ENCODE data around the gene NEMF. TPM values are rescaled to one million over a fixed set of nuclear protein-coding genes. Genes with fewer than 3 reads are reported as not detected.
"Not testable (repeated sequence)": the region's sequence is repeated elsewhere in the genome, so short reads cannot be mapped to it uniquely, and the experiment has no call there.

NEMF gene
- total RNA-seq, 1 donor from 2014 or later, result 83.0 TPM

DNA sequence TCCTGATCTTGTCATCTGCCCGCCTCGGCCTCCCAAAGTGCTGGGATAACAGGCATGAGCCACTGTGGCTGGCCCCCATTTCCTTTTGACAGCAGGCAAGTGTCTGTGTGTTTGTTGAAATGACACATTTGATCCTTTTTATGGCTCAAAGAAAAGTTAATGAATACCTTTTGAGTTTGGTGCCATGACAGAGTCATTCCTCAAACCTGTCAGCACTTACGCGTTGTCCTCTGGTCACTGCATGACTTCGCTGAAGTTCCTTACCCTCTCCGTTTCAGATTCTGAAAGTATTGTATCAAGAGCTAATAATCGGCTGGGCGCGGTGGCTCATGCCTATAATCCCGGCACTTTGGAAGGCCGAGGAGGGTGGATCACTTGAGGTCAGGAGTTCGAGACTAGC is 32.4 kb downstream of the NEMF start:
- H3K27me3 Mint-ChIP-seq (ENCODE audit: insufficient read depth, low read depth), result peaks cover 5% of the 10 kb centered on the region
- H3K4me1 Mint-ChIP-seq, result peaks cover 9% of the 10 kb centered on the region
- Histone ChIP-seq H3K27ac (no peak overlapping the region), H2AFZ (replicated peaks) (no peak overlapping the region), H3K9ac (no peak overlapping the region), H3K4me3 (no peak overlapping the region), H4K20me1 (ENCODE audit: low read depth) (no peaks in the 10 kb centered on the region), H3K36me3 (peaks cover 34% of the 10 kb centered on the region), H3F3A (ENCODE audit: low read depth) (no peaks in the 10 kb centered on the region), H3K79me2 (ENCODE audit: low read depth) (no peaks in the 10 kb centered on the region), H3K4me1 (no peaks in the 10 kb centered on the region), H3K9me3 (ENCODE audit: low read depth) (no peaks in the 10 kb centered on the region), H3K4me2 (no peak overlapping the region), H3K27me3 (no peaks in the 10 kb centered on the region)
- TF ChIP-seq, protein P1, sequence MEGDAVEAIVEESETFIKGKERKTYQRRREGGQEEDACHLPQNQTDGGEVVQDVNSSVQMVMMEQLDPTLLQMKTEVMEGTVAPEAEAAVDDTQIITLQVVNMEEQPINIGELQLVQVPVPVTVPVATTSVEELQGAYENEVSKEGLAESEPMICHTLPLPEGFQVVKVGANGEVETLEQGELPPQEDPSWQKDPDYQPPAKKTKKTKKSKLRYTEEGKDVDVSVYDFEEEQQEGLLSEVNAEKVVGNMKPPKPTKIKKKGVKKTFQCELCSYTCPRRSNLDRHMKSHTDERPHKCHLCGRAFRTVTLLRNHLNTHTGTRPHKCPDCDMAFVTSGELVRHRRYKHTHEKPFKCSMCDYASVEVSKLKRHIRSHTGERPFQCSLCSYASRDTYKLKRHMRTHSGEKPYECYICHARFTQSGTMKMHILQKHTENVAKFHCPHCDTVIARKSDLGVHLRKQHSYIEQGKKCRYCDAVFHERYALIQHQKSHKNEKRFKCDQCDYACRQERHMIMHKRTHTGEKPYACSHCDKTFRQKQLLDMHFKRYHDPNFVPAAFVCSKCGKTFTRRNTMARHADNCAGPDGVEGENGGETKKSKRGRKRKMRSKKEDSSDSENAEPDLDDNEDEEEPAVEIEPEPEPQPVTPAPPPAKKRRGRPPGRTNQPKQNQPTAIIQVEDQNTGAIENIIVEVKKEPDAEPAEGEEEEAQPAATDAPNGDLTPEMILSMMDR (IDR thresholded peaks at IDR 0.05), result no peak
- no peak for TF ChIP-seq EZH2 (IDR thresholded peaks at IDR 0.05)
- TF ChIP-seq EZH2phosphoT487 (IDR thresholded peaks at IDR 0.05), result no peak
- no peak overlapping the region for H3K27ac Mint-ChIP-seq
- H3K9me3 Mint-ChIP-seq, result peaks cover 28% of the 10 kb centered on the region
- H3K4me3 Mint-ChIP-seq, result no peak overlapping the region
- H3K36me3 Mint-ChIP-seq, result peaks cover 55% of the 10 kb centered on the region
- no peak for DNase-seq (ENCODE audit: low spot score)

DNA sequence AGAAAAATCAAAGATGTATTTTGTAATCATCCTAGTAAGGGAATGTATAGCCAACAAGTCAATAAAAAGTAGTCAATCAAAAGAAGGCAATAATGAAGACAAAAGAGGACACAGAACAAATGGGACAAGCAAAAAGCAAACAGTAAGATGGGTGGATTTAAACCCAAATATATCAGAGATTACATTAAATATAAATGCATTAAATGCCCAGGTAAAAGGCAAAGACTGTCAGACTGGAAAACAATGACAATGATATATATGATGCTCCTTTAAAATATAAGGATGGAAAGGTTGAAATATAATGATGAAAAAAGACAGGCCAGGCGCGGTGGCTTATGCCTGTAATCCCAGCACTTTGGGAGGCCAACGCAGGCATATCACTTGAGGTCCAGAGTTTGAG is 35.7 kb downstream of the NEMF start:
- Histone ChIP-seq H3K9me3 (ENCODE audit: low read depth) (no peaks in the 10 kb centered on the region), H3K4me2 (no peak overlapping the region), H3K27me3 (no peaks in the 10 kb centered on the region), H4K20me1 (ENCODE audit: low read depth) (no peaks in the 10 kb centered on the region), H2AFZ (replicated peaks) (no peak overlapping the region), H3K4me1 (no peaks in the 10 kb centered on the region), H3K9ac (no peak overlapping the region), H3K79me2 (ENCODE audit: low read depth) (no peaks in the 10 kb centered on the region), H3K4me3 (no peak overlapping the region), H3F3A (ENCODE audit: low read depth) (no peaks in the 10 kb centered on the region), H3K36me3 (peaks cover 42% of the 10 kb centered on the region), H3K27ac (no peak overlapping the region)
- no peak overlapping the region for H3K27ac Mint-ChIP-seq
- H3K4me1 Mint-ChIP-seq, result peaks cover 9% of the 10 kb centered on the region
- TF ChIP-seq EZH2 (IDR thresholded peaks at IDR 0.05), result no peak
- TF ChIP-seq EZH2phosphoT487 (IDR thresholded peaks at IDR 0.05), result no peak
- TF ChIP-seq, protein P1 (IDR thresholded peaks at IDR 0.05), result no peak
- no peak for DNase-seq (ENCODE audit: low spot score)
- peaks cover 28% of the 10 kb centered on the region for H3K9me3 Mint-ChIP-seq
- H3K36me3 Mint-ChIP-seq, result peaks cover 65% of the 10 kb centered on the region
- no peak overlapping the region for H3K4me3 Mint-ChIP-seq
- H3K27me3 Mint-ChIP-seq (ENCODE audit: insufficient read depth, low read depth), result peaks cover 5% of the 10 kb centered on the region

DNA sequence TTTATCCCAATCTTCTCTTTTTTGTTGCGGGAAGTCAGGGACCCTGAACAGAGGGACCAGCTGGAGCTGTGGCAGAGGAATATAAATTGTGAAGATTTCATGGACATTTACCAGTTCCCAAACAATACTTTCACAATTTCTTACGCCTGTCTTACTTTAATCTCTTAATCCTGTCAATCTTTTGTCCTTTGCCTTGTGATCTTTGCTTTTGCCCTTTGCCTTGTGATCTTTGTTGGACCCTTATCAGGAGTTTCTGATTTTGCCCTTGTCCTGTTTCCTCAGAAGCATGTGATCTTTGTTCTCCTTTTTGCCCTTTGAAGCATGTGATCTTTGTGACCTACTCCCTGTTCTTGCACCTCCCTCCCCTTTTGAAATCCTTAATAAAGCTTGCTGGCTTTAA is 36.5 kb downstream of the NEMF start:
- not testable (repeated sequence) for H3K4me3 ChIP-seq; H3K4me1 Mint-ChIP-seq; H3K27me3 ChIP-seq; H3K27ac ChIP-seq; H3F3A ChIP-seq (ENCODE audit: low read depth); H3K9me3 ChIP-seq (ENCODE audit: low read depth); H3K9ac ChIP-seq; DNase-seq (ENCODE audit: low spot score); H3K4me2 ChIP-seq; H2AFZ ChIP-seq (replicated peaks); H3K27me3 Mint-ChIP-seq (ENCODE audit: insufficient read depth, low read depth); H3K4me1 ChIP-seq; H3K79me2 ChIP-seq (ENCODE audit: low read depth); H4K20me1 ChIP-seq (ENCODE audit: low read depth)
- peak overlapping the region; percentile 46 for H3K27ac Mint-ChIP-seq
- H3K9me3 Mint-ChIP-seq, result peaks cover 28% of the 10 kb centered on the region
- peaks cover 44% of the 10 kb centered on the region for H3K36me3 ChIP-seq
- peaks cover 69% of the 10 kb centered on the region for H3K36me3 Mint-ChIP-seq
- H3K4me3 Mint-ChIP-seq, result peak overlapping the region; percentile 7

DNA sequence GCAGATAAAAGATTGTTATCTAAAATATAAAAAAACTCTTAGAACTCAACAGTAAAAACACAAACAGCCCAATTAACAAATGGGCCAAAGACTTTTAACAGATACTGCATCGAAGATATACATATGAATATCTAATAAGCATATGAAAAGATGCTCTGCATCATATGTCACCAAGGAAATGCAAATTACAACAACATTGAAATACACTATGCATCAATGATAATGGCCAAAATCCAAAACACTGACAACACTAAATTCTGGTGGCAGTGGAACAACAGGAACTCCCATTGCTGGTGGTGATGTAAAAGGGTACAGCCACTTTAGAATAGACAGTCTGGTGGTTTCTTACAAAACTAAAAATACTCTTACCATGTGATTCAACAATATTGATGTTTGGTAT is 43.8 kb downstream of the NEMF start:
- no peak for DNase-seq (ENCODE audit: low spot score)
- Histone ChIP-seq H4K20me1 (ENCODE audit: low read depth) (no peaks in the 10 kb centered on the region), H3K79me2 (ENCODE audit: low read depth) (no peaks in the 10 kb centered on the region), H2AFZ (replicated peaks) (no peak overlapping the region), H3K27ac (no peak overlapping the region), H3K27me3 (no peaks in the 10 kb centered on the region), H3K4me1 (no peaks in the 10 kb centered on the region), H3F3A (ENCODE audit: low read depth) (no peaks in the 10 kb centered on the region), H3K4me3 (no peak overlapping the region), H3K9ac (no peak overlapping the region), H3K9me3 (ENCODE audit: low read depth) (no peaks in the 10 kb centered on the region), H3K36me3 (peaks cover 28% of the 10 kb centered on the region), H3K4me2 (no peak overlapping the region)
- no peak overlapping the region for H3K27ac Mint-ChIP-seq
- no peaks in the 10 kb centered on the region for H3K9me3 Mint-ChIP-seq
- H3K36me3 Mint-ChIP-seq, result peaks cover 35% of the 10 kb centered on the region
- no peaks in the 10 kb centered on the region for H3K27me3 Mint-ChIP-seq (ENCODE audit: insufficient read depth, low read depth)
- H3K4me3 Mint-ChIP-seq, result no peak overlapping the region
- no peaks in the 10 kb centered on the region for H3K4me1 Mint-ChIP-seq
- TF ChIP-seq EZH2phosphoT487 (IDR thresholded peaks at IDR 0.05) (no peak), EZH2 (IDR thresholded peaks at IDR 0.05) (no peak)
- TF ChIP-seq, protein P1 (IDR thresholded peaks at IDR 0.05), result no peak
